PC-3 (cell line): ENCODE results near the gene CYP27C1.

Experiments used
- EZH2phosphoT487 ChIP-seq: fragments of 300-600 bp; sonication (generic); IDR thresholded peaks from 2 replicates; pipeline ENCODE4 v1.6.1; 2018; ENCODE audit warnings: mild to moderate bottlenecking, antibody characterized with exemption, low read length, borderline replicate concordance
- TF ChIP-seq, protein P1 (sequence below): fragments of 300-600 bp; sonication (generic); conservative IDR thresholded peaks from 2 replicates; pipeline ENCODE4 v1.5.1; 2017; ENCODE audit warnings: antibody characterized with exemption, low read depth, mild to moderate bottlenecking, low read length

DNA sequence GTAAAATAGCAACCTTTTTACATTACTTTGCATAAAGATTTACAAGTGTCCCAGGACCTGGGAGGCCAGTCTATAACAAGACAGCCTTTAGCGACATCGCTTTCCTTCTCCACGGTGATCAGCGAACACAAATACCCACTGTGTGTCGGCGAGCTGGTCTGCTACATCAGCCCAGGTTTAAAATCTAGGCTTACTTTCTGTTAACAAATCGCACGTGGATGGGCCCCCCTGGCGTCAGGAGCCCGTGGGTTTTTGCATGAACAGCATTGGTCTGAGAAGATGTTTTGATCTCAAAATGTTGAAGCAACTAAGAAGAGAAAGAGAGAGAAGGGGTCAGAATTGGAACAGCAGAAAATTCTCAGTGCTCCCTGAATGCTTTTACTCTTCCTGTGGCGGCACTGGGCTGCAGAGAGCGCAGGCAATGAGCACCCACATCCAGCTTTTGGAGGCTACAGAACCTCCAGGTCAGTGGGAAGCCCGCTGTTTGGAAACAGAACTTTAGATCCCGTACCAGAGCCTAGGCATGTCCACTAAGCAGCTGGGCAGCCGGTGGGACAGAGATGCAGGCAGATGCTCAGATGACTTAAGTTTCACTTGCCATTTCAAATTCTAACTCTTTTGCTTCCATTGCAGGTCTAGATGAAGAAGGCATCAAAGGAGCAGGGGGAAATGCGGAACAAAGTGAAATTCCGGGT lies 32.9 kb downstream of the CYP27C1 start:
- TF ChIP-seq, protein P1, sequence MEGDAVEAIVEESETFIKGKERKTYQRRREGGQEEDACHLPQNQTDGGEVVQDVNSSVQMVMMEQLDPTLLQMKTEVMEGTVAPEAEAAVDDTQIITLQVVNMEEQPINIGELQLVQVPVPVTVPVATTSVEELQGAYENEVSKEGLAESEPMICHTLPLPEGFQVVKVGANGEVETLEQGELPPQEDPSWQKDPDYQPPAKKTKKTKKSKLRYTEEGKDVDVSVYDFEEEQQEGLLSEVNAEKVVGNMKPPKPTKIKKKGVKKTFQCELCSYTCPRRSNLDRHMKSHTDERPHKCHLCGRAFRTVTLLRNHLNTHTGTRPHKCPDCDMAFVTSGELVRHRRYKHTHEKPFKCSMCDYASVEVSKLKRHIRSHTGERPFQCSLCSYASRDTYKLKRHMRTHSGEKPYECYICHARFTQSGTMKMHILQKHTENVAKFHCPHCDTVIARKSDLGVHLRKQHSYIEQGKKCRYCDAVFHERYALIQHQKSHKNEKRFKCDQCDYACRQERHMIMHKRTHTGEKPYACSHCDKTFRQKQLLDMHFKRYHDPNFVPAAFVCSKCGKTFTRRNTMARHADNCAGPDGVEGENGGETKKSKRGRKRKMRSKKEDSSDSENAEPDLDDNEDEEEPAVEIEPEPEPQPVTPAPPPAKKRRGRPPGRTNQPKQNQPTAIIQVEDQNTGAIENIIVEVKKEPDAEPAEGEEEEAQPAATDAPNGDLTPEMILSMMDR: no peak
- no peak for TF ChIP-seq EZH2phosphoT487
